Measurements from ENCODE around the gene PXDC1.

The PXDC1 gene

DNA sequence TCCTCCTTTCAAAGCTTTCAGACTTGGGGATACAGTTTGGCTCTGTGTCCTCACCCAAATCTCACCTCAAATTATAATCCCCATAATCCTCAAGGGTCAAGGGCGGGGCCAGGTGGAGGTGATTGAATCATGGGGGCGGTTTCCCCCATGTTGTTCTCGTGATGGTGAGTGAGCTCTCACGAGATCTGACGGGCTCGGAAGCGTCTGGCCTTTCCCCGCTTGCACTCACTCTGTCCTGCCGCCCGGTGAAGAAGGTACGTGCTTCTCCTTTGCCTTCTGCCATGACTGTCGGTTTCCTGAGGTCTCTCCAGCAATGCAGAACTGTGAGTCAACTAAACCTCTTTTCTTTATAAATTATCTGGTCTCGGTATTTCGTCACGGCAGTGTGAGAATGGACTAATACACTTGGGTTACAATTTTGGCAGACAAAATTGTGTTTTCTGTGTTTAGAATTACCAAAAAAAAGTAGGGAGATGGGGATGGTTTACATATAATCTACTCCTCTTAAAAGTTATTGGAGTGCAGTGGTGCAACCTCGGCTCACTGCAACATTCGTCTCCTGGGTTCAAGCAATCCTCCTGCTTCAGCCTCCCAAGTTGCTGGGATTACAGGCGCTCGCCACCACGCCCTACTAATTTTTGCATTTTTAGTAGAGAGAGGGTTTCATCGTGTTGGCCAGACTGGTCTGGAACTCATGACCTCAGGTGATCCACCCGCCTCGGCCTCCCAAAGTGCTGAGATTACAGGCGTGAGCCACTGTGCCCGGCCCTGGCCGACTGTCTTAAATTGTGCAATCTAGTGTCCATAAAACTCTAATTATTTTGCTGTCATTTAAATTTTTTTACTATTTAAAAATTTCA lies 33.6 kb upstream of the PXDC1 start:
- no peak for DNase-seq
- Histone ChIP-seq H3K27me3 (replicated peaks) (no peaks in the 10 kb centered on the region), H3K27ac (no peak overlapping the region), H3K4me3 (ENCODE audit: low read depth, low read length) (no peak overlapping the region), H3K36me3 (replicated peaks) (no peaks in the 10 kb centered on the region)
- TF ChIP-seq CTCF (IDR thresholded peaks at IDR 0.05; ENCODE audit: low read depth, low read length, missing control alignments), result no peak
- in situ Hi-C loops (cut with HindIII; ENCODE audit: low pct_ligation_motif_present, low sequenced_read_pairs), result no loop called here

GRCh38 chr6:3784423-3784822 lies 32.9 kb upstream of the PXDC1 start:
- Histone ChIP-seq H3K36me3 (replicated peaks) (no peaks in the 10 kb centered on the region), H3K27me3 (replicated peaks) (no peaks in the 10 kb centered on the region), H3K27ac (no peak overlapping the region), H3K4me3 (ENCODE audit: low read depth, low read length) (no peak overlapping the region)
- no peak for DNase-seq
- TF ChIP-seq CTCF (IDR thresholded peaks at IDR 0.05; ENCODE audit: low read depth, low read length, missing control alignments), result no peak
- in situ Hi-C loops (cut with HindIII; ENCODE audit: low pct_ligation_motif_present, low sequenced_read_pairs), result no loop called here

DNA sequence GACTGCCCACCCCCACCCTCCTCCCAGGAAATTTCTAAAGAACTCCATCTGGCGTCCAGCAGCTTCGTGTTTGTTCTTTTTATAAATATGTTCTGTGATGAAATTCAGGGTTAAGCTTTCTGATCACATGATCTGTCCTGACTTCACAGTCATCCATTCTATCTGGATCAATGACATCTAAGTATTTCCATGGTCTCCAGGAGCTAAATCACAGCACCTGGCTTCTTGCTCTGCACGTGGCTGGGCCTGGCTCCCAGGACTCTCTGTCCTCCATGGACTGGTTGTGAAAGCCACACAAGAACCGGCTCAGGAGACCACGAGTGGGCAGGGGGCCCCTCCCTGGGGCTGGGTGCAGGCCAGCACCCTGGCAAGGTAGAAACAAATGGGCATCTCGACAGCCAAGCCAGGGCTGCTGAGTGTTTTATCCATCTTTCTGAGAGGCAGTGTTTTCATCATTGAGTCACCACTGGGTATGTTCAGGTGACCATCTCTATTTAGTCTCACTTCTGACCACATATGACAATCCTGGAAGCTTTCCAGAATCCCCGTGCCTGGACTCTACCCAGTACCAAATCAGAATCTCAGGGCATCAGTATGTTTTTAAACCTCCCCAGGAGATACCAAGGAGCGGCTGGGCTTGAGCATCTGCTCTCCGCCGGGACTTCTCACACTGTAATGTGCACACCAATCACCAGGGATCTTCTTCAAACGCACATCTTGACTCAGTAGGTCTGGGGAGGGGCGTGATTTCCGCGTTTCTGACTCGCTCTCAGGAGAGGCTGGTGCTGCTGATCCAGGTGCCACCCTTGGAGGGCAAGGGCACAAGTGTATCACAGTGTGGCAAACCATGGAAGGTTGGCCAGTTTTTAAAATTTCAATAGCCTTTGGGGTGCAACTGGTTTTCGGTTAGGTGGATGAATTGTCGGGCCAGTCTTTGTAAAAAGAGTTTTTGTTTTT lies 31.6 kb upstream of the PXDC1 start:
- TF ChIP-seq CTCF (IDR thresholded peaks at IDR 0.05; ENCODE audit: low read depth, low read length, missing control alignments), result no peak
- Histone ChIP-seq H3K27ac (no peak overlapping the region), H3K4me3 (ENCODE audit: low read depth, low read length) (no peak overlapping the region), H3K36me3 (replicated peaks) (no peaks in the 10 kb centered on the region), H3K27me3 (replicated peaks) (no peaks in the 10 kb centered on the region)
- no peak for DNase-seq
- in situ Hi-C loops (cut with HindIII; ENCODE audit: low pct_ligation_motif_present, low sequenced_read_pairs), result no loop called here

GRCh38 chr6:3781504-3781903 lies 30.0 kb upstream of the PXDC1 start:
- no peak for DNase-seq
- TF ChIP-seq CTCF (IDR thresholded peaks at IDR 0.05; ENCODE audit: low read depth, low read length, missing control alignments), result no peak
- in situ Hi-C loops (cut with HindIII; ENCODE audit: low pct_ligation_motif_present, low sequenced_read_pairs), result no loop called here
- Histone ChIP-seq H3K36me3 (replicated peaks) (no peaks in the 10 kb centered on the region), H3K27me3 (replicated peaks) (no peaks in the 10 kb centered on the region), H3K4me3 (ENCODE audit: low read depth, low read length) (no peak overlapping the region), H3K27ac (no peak overlapping the region)

GRCh38 chr6:3779574-3779849 lies 28.0 kb upstream of the PXDC1 start:
- Histone ChIP-seq H3K36me3 (replicated peaks) (no peaks in the 10 kb centered on the region), H3K27ac (no peak overlapping the region), H3K27me3 (replicated peaks) (no peaks in the 10 kb centered on the region), H3K4me3 (ENCODE audit: low read depth, low read length) (no peak overlapping the region)
- no peak for TF ChIP-seq CTCF (IDR thresholded peaks at IDR 0.05; ENCODE audit: low read depth, low read length, missing control alignments)
- in situ Hi-C loops (cut with HindIII; ENCODE audit: low pct_ligation_motif_present, low sequenced_read_pairs), result no loop called here
- no peak for DNase-seq
